Osteocyte (in vitro differentiated cells): Measurements from ENCODE around the gene WBP2. TPM values are rescaled to one million over a fixed set of nuclear protein-coding genes. Genes with fewer than 3 reads are reported as not detected.

Source experiments
- DNase-seq: peaks from one replicate; pipeline ENCODE4 v3.0.0; 2021; ENCODE audit warnings: mixed read lengths; ENCODE audit not compliant: unreplicated experiment; ENCODE audit errors: extremely low spot score
- H3K27ac Mint-ChIP-seq: one replicate; pipeline ENCODE4 v1.8.0; 2021; ENCODE audit warnings: mild to moderate bottlenecking, mixed read lengths; ENCODE audit not compliant: unreplicated experiment
- H3K27me3 Mint-ChIP-seq: one replicate; pipeline ENCODE4 v1.8.0; 2021; ENCODE audit warnings: mixed read lengths; ENCODE audit not compliant: unreplicated experiment
- H3K36me3 Mint-ChIP-seq: one replicate; pipeline ENCODE4 v1.8.0; 2021; ENCODE audit warnings: mixed read lengths; ENCODE audit not compliant: unreplicated experiment
- H3K4me1 Mint-ChIP-seq: one replicate; pipeline ENCODE4 v1.8.0; 2021; ENCODE audit warnings: mixed read lengths; ENCODE audit not compliant: unreplicated experiment
- H3K4me3 Mint-ChIP-seq: one replicate; pipeline ENCODE4 v1.8.0; 2021; ENCODE audit warnings: mild to moderate bottlenecking, moderate library complexity, mixed read lengths; ENCODE audit not compliant: unreplicated experiment
- H3K9me3 Mint-ChIP-seq: one replicate; pipeline ENCODE4 v1.8.0; 2021; ENCODE audit warnings: mixed read lengths; ENCODE audit not compliant: unreplicated experiment
- total RNA-seq: library from RNA; stranded (reverse); gene quantifications from 2 replicates; pipeline ENCODE4 v1.2.1, GENCODE V29; 2021
- TF ChIP-seq, protein P1 (sequence below): fragments of 200-600 bp; sonication (generic); IDR thresholded peaks from 2 replicates; pipeline ENCODE4 v1.5.0; 2021; ENCODE audit warnings: antibody characterized with exemption, mild to moderate bottlenecking, moderate library complexity

Gene WBP2
- total RNA-seq, 1 donor from 2014 or later = 88.2 TPM

- H3K36me3 Mint-ChIP-seq = peaks cover 3% of the 10 kb centered on the region
- H3K4me1 Mint-ChIP-seq = peaks cover 24% of the 10 kb centered on the region
- H3K27ac Mint-ChIP-seq = peak overlapping the region; percentile 56
- no peaks in the 10 kb centered on the region for H3K27me3 Mint-ChIP-seq
- no peaks in the 10 kb centered on the region for H3K9me3 Mint-ChIP-seq
- H3K4me3 Mint-ChIP-seq = no peak overlapping the region
- TF ChIP-seq, protein P1, sequence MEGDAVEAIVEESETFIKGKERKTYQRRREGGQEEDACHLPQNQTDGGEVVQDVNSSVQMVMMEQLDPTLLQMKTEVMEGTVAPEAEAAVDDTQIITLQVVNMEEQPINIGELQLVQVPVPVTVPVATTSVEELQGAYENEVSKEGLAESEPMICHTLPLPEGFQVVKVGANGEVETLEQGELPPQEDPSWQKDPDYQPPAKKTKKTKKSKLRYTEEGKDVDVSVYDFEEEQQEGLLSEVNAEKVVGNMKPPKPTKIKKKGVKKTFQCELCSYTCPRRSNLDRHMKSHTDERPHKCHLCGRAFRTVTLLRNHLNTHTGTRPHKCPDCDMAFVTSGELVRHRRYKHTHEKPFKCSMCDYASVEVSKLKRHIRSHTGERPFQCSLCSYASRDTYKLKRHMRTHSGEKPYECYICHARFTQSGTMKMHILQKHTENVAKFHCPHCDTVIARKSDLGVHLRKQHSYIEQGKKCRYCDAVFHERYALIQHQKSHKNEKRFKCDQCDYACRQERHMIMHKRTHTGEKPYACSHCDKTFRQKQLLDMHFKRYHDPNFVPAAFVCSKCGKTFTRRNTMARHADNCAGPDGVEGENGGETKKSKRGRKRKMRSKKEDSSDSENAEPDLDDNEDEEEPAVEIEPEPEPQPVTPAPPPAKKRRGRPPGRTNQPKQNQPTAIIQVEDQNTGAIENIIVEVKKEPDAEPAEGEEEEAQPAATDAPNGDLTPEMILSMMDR = peak; percentile 76
- DNase-seq = no peak
These were observed 27.6 kb downstream of the WBP2 start for GRCh38 chr17:75827308-75828075.

GRCh38 chr17:75826561-75827307 is 28.4 kb downstream of the WBP2 start:
- no peak overlapping the region for H3K4me3 Mint-ChIP-seq
- peak overlapping the region; percentile 56 for H3K27ac Mint-ChIP-seq
- TF ChIP-seq, protein P1 = no peak

GRCh38 chr17:75825748-75826370 is 29.3 kb downstream of the WBP2 start:
- no peak overlapping the region for H3K27ac Mint-ChIP-seq
- no peak for DNase-seq
- no peak overlapping the region for H3K4me3 Mint-ChIP-seq
- no peaks in the 10 kb centered on the region for H3K9me3 Mint-ChIP-seq
- H3K36me3 Mint-ChIP-seq = peaks cover 10% of the 10 kb centered on the region
- H3K4me1 Mint-ChIP-seq = peaks cover 24% of the 10 kb centered on the region
- H3K27me3 Mint-ChIP-seq = no peaks in the 10 kb centered on the region
- TF ChIP-seq, protein P1 = no peak

More at GRCh38 chr17:75826561-75827307, 28.4 kb downstream of the WBP2 start:
- Mint-ChIP-seq H3K36me3 (peaks cover 3% of the 10 kb centered on the region), H3K27me3 (no peaks in the 10 kb centered on the region), H3K9me3 (no peaks in the 10 kb centered on the region), H3K4me1 (peaks cover 24% of the 10 kb centered on the region)
- no peak for DNase-seq

- Mint-ChIP-seq H3K4me1 (peaks cover 24% of the 10 kb centered on the region), H3K9me3 (no peaks in the 10 kb centered on the region), H3K27ac (peak overlapping the region; percentile 56), H3K4me3 (no peak overlapping the region), H3K36me3 (peaks cover 12% of the 10 kb centered on the region), H3K27me3 (no peaks in the 10 kb centered on the region)
- TF ChIP-seq, protein P1 = no peak
- no peak for DNase-seq
These were observed 30.0 kb downstream of the WBP2 start for GRCh38 chr17:75825149-75825552.

- Mint-ChIP-seq H3K4me1 (peaks cover 24% of the 10 kb centered on the region), H3K4me3 (no peak overlapping the region), H3K9me3 (no peaks in the 10 kb centered on the region), H3K36me3 (peaks cover 15% of the 10 kb centered on the region), H3K27ac (no peak overlapping the region), H3K27me3 (no peaks in the 10 kb centered on the region)
- TF ChIP-seq, protein P1 = no peak
- DNase-seq = no peak
These were observed 30.5 kb downstream of the WBP2 start for GRCh38 chr17:75824666-75825065.
